Upper lobe of left lung (tissue), 4 donors: Measurements from ENCODE around the gene SBF1.

ENCODE experiments used
- EP300 ChIP-seq, 4 donors: sonication (generic); formaldehyde crosslinking; IDR thresholded peaks; one replicate each; pipeline ENCODE4 v1.5.1; 2017; ENCODE audit warnings: antibody characterized with exemption in 4 of 4, control low read depth in 2 of 4
- POLR2A ChIP-seq, 4 donors: fragments of 450-650 bp; IDR thresholded peaks; one replicate each; pipeline ENCODE4 v1.5.1; 2016 to 2017; ENCODE audit warnings: antibody characterized with exemption in 4 of 4, mild to moderate bottlenecking in 2 of 4
- POLR2AphosphoS5 ChIP-seq, 2 donors: sonication (generic); formaldehyde crosslinking; IDR thresholded peaks; one replicate each; pipeline ENCODE4 v1.5.1; 2017; ENCODE audit warnings: antibody characterized with exemption in 2 of 2
- TF ChIP-seq, protein P1 (sequence below), 6 experiments: fragments of 450-650 bp in 4 of 6; fragments of 200-600 bp in 2 of 6; sonication (generic) in 2 of 6; IDR thresholded peaks; one replicate each; pipeline ENCODE4 v1.5.1; 2016 to 2019; ENCODE audit warnings: antibody characterized with exemption in 6 of 6

DNA sequence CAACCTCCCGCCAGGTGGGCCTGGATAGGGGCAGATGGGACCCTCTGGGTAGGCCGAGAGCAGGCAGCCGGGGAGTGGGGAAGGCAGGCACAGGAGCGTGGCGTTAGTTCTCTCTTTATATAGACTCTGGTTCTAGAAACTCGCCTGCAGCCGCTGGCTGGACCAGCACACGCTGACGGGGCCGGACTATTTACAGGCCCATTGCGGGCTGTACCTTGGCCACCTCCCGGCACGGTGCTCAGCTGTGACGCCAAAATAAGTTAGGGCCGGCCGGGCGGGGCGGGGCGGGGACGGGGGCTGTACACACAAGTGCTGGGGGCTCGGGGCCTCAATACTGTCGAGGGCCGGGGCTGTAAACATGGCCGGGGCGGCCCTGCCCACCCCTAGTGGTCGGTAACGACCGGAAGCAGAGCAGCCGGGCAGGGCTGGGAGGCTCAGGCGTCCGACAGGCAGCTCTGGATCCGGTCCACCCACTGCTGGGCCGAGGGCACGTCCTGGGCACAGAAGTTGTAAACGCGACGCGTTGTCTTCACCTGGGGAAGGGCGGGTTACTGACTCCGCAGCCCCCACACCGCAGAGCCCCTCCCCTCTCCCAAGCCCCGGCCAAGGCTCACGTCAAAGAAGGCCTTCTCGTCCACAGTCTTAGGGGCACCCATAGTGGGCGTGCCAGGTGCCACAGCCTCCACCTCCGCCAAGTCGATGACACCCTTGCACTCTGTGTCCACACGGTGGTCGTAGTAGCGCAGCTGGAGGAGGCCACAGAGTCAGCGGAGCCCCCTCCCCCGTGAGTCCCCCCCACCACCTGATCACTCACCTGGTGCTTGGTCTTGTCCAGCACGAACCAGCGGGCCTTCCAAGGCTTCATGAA lies 27.9 kb downstream of the SBF1 start:
- TF ChIP-seq, protein P1, sequence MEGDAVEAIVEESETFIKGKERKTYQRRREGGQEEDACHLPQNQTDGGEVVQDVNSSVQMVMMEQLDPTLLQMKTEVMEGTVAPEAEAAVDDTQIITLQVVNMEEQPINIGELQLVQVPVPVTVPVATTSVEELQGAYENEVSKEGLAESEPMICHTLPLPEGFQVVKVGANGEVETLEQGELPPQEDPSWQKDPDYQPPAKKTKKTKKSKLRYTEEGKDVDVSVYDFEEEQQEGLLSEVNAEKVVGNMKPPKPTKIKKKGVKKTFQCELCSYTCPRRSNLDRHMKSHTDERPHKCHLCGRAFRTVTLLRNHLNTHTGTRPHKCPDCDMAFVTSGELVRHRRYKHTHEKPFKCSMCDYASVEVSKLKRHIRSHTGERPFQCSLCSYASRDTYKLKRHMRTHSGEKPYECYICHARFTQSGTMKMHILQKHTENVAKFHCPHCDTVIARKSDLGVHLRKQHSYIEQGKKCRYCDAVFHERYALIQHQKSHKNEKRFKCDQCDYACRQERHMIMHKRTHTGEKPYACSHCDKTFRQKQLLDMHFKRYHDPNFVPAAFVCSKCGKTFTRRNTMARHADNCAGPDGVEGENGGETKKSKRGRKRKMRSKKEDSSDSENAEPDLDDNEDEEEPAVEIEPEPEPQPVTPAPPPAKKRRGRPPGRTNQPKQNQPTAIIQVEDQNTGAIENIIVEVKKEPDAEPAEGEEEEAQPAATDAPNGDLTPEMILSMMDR (IDR thresholded peaks at IDR 0.05), result no peak
- TF ChIP-seq POLR2A (IDR thresholded peaks at IDR 0.05) (no peak), POLR2AphosphoS5 (IDR thresholded peaks at IDR 0.05) (no peak), EP300 (IDR thresholded peaks at IDR 0.05) (no peak)
